NCI-H774 (cell line): ENCODE data around the gene FAM222A.
A peak's percentile ranks its signal among the peaks of the same experiment; 100 is the strongest.

Source experiments
- DNase-seq: peaks from one replicate; lab custom pipeline; 2025; lab: John Stamatoyannopoulos, UW

Gene FAM222A

GRCh38 chr12:109713187-109714070 is at the start of gene FAM222A:
TSS of gene FAM222A (plus strand) at chr12:109713825. CDS start at chr12:109744147, 30,322 bp downstream.
- DNase-seq, result peak; percentile 99

DNA sequence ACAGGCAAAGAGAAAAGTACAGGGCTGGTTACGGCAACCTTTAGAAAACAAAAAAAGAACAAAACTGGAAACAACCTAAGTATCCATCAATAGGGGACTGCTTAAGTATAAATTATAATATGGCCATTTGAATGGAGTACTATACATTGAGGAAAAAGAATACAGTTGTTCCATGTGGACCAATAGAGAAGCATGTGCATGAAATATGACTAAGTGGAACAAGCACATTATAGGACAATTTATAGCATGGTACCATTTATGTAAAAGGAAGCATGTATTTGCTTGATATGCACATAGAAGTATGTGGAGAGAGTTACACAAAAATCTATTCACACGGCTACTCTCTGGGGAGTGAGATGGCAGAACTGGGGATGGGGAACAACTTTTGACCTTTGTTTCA is 49.2 kb upstream of the FAM222A start:
- DNase-seq, result no peak

- DNase-seq, result no peak
Observed at GRCh38 chr12:109666068-109666467, 47.6 kb upstream of the FAM222A start.

- DNase-seq, result no peak
Observed at GRCh38 chr12:109670731-109671130, 42.9 kb upstream of the FAM222A start.

GRCh38 chr12:109671502-109671901 is 42.1 kb upstream of the FAM222A start:
- no peak for DNase-seq

DNA sequence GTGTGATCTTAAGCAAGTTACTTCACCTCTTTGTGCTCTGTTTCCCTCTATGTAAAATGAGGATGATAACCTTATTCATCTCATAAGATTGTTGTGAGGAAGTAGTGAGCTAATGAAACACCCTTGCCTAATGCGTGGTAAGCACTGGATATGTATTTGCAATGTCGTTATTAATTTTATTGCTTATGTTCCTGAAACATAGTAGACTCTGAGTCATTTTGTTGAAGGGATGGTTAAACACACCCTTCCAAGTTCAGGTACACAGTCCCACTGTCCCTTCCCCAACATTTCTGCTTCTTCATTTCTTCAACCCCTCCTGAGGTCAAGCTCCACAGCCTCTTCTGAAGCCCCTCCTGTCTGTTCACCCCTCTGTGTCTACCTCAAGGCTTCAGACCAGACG is 40.2 kb upstream of the FAM222A start:
- no peak for DNase-seq

DNA sequence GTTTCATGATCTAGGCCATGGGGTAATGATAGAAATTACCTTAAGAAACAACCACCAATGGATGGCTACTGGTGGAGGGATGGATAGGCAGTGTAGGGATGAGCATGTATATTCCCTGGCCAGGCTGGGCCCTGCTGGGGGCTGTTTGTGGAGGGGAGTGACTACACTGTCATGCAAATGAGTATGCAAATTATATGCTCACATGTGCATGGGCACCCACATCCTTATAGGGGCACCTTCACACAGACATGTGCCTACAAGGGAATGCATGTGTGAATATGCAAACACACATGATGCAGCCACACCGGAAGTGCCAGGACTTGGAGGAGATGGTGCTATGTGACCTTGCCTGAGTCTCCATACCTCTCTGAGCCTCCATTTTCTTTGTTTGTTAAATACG is 39.7 kb upstream of the FAM222A start:
- DNase-seq, result no peak

DNA sequence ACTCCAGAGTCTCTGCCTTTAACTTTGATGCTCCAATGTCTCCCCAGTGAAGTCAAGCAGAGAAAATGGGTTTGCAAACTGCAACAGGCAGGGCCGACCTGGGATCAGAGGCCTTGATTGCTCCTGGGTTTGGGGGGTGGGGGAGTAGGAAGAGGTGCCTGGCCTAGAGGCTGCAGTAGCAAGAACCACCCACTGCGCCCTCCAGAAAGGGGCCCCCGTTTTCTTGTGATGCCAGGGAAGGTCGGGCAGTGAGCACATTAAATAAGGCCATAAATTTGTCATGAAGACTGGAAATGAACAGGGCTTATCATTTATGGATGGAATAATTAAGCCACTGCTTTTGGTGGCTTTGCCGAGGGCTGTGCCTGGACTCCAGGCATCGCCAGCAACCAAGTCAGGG is 38.2 kb upstream of the FAM222A start:
- no peak for DNase-seq

- DNase-seq, result peak; percentile 62
Observed at GRCh38 chr12:109677279-109677691, 36.3 kb upstream of the FAM222A start.

- no peak for DNase-seq
Observed at GRCh38 chr12:109678719-109679118, 34.9 kb upstream of the FAM222A start.

DNA sequence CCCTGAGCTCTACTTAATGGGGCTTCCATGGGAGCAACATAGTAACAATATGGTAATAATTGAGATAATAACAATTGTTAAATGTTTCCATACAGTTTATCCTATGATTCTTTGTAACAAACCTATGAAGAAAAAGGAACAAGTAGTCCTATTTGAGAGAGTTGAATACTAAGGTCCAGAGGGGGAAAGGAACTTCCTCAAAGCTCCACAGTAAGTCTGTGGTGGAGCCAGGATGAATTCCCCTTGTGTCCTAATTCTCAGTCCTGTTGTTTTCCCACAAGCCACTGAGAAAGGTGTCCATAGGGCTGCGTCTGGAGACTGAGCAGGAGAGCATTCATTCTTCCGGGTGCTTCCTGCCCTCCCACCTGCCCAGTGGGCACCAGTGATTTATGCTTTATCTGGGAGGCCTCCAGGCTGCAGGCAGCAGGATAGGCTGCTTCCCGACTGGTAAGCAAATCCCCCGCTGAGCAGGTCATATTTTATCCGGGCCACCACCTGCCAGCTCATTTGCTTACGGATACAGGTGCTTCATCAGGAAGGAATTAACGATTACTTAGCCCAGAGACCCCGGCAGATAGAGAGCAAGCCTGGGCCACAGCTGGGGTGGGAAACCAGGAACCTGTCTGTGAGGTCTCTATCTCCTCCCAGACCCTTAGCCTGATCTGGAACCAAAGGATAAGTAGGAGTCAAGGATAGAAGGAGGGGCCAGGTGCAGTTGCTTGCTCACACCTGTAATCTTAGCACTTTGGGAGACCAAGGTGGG is 33.9 kb upstream of the FAM222A start:
- DNase-seq, result peak; percentile 74

DNA sequence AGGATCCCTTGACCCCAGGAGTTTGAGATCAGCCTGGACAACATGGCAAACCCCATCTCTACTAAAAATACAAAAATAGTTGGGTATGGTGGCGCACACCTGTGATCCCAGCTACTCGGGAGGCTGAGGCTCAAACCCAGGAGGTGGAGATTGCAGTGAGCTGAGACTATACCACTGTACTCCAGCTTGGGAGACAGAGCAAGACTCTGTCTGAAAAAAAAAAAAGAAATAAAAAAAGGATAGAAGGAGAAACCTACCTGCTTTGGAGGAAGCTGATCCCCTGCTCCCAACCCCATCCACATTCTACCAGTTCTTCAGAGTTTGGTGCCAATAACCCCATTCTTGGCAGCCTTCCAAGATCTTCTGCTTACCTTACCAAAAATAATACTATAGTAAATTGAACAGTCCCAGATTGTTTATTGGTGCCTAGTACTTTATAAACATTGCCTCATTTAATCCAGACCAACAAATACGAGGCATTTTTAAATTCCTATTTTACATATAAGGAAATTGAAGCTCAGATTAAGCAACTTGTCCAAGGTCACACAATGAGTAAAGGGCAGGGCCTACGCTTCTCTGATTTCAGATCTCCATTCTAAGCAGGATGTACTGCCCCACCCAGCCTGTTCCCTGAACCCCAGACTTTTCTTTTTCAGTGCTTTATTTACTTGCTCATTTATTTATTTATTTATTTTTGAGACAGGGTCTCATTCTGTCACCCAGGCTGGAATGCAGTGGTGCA is 33.2 kb upstream of the FAM222A start:
- peak; percentile 35 for DNase-seq

- no peak for DNase-seq
Observed at GRCh38 chr12:109681986-109682707, 31.5 kb upstream of the FAM222A start.

DNA sequence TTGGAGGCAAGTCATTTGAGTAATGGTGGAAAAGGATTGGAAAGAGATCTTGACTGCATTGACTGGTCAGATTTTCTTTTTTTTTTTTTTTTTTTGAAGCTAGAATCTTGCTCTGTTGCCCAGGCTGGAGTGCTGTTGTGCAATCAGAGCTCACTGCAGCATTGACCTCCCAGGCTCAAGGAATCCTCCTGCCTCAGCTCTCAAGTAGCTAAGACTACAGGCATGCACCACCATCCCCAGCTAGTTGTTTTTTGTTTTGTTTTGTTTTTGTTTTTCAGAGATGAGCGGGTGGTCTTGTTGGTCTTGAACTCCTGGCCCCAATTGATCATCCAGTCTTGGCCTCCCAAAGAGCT is 30.9 kb upstream of the FAM222A start:
- DNase-seq, result no peak

DNA sequence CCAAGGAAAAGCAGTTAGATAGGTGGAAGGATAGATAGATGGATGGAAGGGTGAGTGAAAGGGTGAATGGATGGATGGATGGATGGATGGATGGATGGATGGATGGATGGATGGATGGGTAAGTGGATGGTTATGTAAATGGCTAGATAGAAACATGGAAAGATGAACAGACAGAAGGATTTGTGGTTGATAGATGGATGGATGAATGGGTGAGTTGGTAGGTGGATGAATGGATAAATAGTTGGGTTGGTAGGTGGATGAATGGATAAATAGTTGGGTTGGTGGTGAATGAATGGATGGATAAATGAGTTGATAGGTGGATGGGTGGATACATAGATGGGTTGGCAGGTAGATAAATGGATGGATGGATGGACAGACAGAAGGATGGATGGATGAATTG is 30.3 kb upstream of the FAM222A start:
- no peak for DNase-seq

- DNase-seq, result no peak
Observed at GRCh38 chr12:109685574-109686447, 27.8 kb upstream of the FAM222A start.

DNA sequence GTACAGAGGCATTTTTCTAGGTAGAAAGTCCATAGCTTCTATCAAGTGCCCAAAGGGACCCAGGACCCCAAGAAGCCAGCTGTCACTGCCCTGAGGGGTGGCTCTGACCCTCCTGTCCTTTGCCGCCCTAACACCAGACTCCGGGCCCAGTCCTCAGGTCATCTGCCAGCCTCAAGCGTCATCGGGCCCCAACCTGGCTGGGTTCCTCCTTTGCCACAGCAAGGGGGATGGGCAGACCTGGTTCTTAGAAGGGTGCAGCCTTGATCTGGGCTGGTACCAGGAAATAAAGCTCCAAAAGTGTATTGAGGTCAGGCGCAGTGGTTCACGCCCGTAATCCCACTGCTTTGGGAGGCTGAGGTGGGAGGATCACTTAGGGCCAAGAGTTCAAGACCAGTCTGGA is 27.1 kb upstream of the FAM222A start:
- DNase-seq, result no peak

GRCh38 chr12:109687250-109687649 is 26.4 kb upstream of the FAM222A start:
- no peak for DNase-seq

- DNase-seq, result no peak
Observed at GRCh38 chr12:109689426-109689825, 24.2 kb upstream of the FAM222A start.

- no peak for DNase-seq
Observed at GRCh38 chr12:109693160-109693559, 20.5 kb upstream of the FAM222A start.
